Measurements from ENCODE around the gene FAM228B.
"Not testable (repeated sequence)": the region's sequence is repeated elsewhere in the genome, so short reads cannot be mapped to it uniquely, and the experiment has no call there.

FAM228B gene

DNA sequence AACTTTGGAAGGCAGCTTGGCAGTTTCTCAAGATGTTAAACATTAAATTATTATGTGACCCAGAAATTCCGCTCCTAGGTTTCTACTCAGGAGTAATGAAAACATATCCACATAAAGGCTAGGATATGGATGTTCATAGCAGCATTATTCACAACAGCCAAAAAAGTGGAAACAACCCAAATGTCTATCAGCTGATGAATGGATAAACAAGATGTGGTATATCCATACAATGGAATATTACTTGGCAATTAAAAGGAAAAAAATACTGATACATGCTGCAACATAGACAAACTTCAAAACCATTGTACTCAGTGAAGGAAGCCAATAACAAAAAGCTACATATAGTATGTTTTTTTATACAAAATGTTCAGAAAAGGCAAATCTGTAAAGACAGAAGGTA is 39.2 kb downstream of the FAM228B start:
- DNase-seq, result no peak

DNA sequence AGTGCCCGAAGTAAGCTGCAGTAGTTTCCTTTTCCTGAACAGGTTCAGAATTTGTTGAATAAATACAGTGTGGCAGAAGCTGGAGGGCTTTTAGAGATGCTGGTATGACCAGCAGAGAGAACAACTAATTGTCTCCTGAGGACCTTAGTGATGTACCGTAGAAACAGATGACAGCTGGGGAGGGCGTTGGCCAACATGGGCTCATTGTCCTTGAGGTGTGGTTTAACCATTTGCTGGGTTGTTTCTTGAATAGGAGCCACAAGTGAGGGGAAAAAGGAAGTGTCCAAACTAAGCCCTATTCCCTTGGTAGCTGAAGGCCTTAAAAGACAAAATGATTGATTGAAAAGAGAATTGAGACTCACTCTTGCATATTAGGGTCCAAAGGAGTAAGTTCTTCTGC is 39.9 kb downstream of the FAM228B start:
- DNase-seq, result no peak

DNA sequence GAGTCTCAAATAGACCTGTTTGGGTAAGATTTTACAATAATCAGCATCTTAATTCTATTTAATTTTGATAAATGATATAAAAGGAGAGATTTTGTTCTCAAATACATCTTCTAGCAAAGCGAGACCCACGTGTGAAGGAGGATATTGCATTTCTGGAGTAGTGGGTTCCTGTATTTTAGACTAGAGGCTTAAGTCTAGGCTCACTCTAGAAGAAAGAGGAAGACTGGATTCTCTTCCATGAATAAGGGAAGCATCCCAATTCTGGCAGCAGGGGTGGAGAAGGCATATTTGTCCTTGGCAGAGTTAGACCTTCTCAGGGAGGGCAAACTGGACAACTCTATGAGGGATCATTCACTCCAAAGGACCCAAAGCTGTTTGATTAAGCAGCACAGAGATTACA is 40.3 kb downstream of the FAM228B start:
- no peak for DNase-seq

DNA sequence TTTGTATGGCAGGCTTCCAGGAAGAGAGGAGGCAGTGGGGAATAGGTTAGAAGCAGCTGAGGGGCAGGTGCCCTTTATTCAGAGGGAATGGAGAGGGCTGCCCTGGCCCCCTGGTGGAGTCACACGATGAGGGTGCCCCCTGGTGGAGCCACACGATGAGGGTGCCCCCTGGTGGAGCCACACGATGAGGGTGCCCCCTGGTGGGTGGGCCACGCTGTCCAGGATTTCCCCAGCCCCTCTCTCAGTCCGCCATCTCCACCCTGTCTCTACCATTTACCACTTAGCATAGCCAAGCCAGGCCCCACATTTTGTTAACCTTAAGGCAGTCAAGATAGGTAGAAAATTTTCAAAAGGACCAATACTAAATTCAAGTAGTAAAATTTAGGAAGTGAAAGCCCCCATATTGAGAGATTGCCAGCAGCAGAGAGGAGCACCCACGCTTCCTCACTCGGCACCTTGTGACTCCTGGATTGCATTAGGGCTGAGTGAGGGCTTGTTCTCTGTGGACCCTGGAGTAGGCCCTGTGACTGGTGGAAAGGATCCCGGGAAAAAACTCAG is 41.2 kb downstream of the FAM228B start:
- DNase-seq, result no peak

DNA sequence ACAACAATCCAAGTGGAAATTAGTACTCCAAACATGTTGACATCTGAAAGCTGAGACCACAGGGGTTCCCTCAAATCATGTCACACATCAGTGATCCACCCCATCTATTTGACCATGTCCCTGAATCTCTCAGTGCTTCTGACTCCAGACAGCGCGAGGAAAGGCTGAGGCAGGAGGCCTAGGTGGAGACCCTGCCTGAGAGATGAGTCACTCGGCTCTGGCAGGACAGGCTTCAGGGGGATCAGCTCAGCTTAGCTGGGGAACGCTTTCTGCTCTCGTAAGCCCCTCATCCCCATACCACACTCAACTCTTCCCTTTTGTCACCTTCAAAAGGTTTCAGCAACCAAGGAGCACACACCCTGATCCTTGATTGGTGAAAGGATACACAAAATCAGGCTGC is 45.8 kb downstream of the FAM228B start:
- no peak for DNase-seq

DNA sequence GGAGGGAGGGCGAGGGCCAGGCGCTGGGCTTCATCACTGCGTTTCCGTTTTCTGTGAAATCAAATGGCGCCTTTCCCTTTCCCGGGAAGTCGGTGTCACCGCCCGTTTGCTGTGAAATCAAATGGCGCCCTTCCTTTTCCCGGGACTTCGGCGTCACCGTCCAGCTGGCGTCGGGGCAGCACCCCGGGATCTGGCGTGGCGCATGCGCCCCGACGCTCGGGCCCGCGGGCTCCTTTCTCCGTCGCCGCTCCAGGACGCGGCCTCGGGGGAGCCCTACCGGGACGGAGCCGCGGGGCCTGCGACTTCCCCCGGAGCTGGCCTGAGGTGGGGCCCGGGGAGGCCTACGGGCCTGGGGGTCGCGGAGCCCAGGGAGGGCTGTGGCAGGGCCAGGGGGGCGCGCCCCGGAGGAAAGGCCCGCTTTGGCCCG is 51.6 kb downstream of the FAM228B start, which contains the start of gene FAM228A:
Gene FAM228A (plus strand): TSS at position 203 of the 427 bp plus-strand sequence. CDS start 428 bp downstream, outside the sequence.
- DNase-seq, result no peak

DNA sequence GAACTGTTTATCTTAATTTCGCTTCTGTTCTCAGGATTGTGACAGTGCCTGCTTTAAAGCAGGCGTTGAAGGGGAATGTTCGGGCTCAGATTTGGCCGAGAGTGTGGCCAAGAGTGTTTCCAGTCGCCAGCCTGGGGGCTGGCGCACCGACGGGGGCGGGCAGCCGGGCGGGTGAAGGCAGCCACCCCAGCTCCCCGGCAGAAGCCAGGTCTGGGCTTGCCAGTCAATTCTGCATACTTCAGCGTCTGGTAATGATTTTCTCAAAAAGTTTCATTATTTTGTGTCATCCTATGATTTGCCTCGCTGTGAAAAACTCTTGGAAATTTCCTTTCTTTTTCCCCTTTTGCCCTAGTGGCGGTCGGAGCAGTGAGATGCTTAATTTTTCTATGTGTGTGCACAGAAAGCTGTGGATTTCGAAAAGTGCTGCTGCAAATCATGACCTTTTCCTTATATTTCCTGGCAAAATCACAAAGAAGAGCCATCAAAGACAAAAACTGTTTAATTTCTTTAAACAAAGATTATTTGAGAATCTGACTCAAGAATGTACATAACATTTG is 52.4 kb downstream of the FAM228B start:
- no peak for DNase-seq

DNA sequence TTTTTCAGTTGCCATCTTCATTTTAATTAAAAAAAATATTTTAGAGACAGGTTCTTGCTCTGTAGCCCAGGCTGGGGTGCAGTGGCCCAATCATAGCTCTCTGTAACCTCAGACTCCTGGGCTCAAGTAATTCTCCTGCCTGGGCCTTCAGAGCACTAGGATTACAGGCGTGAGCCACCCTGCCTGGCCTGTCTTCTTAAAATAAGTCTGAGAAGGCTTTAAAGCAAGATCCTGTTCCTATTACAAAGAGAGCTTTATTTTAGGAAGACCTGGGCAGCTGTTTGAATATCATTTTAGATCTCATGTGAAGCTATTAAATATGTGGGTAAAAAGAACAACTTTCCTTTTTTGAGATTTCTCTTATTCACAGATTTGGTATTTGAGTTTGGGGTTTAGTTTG is 53.1 kb downstream of the FAM228B start:
- no peak for DNase-seq

DNA sequence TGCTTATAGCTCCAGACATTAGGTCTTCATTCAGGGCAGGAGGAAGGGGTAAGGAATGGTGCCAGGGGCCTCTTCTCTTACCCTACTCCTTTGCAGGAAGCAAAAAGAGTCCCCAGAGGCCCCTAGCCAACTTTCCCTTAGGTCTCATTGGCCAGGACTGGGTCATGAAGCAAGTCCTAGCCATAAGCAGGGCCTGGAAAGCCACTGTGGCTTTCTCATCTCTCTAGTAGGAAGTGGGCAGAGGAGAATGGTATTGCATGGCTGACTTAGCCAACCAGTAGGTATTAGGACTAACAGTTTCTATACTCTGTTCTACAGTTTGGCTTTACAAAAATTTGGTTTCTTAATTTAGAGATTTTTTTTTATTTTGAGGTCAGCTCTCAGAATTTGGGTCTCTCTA is 56.4 kb downstream of the FAM228B start:
- no peak for DNase-seq

DNA sequence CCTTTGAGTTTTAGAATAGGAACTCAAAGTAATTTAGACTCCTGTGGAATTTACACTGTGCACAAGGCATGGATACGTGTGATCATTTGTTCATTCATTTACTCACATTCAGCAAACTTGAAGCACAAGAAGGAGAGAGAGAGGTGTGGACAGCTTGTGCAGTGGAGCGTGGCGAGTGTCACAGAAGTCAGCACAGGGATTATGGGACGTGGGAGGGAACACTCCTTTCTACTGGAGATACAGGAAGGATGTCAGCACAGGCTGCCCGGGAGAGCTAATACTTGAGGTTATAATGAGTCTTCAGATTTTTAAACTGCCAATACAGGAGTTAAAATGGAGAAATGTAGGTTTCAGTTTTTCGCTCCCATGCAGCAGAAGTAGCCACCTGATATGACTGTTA is 58.6 kb downstream of the FAM228B start:
- DNase-seq, result no peak

DNA sequence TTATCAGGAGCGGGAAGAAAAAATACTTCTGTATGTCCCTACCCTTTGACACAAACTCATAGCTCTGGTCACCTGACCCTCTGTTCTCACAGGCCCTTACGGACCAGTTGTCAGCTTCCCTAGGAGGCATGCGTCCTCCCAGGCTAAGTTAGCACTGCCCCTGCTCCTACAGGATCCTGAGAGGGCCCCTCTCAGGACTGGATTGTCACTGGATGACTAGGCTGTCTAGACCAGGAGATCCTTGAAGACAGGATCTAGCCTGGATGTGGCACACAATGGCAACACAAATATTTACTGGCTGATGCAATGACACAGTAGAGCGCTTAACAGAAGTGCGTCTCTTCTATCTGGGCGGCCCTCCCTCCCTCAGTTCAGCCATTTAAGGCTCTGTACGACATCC is 59.2 kb downstream of the FAM228B start:
- DNase-seq, result no peak

DNA sequence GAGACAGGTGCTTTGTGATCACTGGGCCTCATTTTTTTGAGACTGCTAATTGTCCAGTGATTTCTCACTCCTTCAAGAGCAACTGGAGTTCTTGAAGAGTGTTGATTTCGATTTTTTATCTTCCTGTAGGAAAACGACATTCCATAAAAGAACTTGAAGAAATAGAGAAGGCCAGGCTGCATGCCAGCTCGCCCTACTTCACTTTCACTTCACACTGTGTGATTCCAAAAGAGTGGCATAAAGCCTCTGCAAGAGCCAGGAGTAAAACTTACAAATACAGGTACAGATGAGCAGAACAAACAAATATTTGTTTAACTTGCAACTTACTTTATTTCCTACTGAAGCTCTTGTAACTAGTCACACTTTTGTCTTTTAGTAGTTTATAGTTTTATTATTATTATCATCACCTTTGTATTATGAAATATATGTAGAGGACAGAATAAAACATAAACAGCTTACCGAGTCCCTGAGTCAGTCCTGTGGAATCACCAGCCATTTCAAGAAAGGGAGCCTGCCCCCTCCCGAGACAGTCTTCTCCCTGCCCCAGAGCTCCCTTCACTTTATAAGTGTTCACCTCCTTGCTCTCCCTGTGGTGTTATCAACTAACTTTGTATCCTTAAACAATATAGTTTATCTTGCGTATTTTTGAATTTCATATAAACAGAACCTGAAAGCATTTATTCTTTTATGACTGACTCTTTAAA is 60.2 kb downstream of the FAM228B start:
- no peak for DNase-seq

DNA sequence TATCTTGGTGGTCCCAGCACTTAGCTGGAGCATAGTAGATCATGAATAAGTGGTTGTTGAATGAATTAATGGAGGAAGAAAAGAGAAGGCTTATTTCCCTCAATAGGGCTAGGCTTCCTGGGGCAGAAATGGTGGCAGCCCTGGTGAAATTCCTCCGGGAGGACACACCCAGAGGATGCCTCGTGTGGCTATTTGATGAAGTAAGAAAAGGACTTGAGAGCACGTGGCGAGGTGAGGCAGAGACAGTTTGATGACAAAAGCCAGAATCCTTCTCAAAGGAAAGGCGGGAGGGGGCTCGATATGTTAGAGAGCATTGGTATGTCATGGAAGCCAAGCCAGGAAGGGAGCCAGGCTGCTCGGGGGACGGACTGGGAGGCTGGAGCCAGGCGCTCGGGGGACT is 66.3 kb downstream of the FAM228B start:
- DNase-seq, result no peak

DNA sequence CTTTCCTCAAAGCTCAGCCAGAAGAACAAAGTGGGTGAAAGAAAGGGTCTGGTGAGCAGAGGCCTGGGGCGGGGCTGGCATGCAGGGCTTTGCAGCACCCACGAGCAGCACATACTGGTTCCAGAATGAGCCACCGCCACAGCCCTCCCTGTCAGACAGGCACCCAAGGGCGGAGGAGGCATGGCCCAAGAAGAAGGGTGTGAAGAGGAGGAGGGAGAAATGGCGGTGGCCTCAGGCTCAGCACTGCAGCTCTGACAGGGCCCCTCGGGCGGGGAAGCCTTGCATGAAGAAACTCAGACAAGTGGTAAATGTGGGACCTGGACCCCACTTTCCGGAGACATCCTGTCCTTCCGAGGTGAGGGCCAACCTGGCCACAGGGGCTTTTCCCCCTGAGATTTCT is 67.2 kb downstream of the FAM228B start:
- no peak for DNase-seq

DNA sequence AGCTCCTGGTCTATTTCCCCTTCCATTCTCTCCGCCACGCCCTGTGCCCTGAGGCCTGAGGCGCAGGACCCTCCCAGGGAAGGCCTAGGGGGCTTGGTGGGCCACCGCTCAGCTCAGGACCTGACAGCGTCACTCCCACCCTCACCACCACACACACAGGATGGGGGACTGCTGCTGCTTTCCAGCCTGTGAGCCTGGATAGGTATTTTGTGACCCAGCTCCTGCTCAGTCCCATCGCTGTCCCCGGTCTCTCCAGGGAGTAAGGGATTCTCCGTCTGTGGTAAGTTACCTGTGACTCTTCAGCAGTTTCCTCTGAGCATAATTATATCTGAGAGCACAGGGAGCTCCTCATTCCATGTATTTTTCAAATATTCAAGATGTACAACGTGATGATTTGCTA is 67.9 kb downstream of the FAM228B start:
- no peak for DNase-seq

DNA sequence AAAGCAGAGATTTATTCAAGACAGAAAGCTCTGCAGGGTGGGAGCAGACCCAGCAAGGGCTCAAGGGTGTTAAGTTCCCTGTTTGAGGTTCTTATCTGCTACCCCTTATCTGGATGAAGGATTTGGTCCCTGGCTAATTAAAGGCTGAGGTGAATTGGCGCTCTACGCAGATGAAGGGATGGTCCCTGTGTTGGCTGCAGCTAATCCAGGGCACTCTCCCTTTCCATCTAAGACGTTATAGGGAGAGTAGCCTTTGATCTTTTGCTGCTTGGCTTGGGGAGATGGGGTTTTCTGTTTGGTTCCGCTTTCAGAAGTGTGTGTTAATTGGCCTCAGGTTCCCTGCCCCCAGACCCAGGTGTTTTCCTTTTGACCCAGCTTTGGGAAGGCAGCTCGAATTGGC is 68.6 kb downstream of the FAM228B start:
- no peak for DNase-seq

DNA sequence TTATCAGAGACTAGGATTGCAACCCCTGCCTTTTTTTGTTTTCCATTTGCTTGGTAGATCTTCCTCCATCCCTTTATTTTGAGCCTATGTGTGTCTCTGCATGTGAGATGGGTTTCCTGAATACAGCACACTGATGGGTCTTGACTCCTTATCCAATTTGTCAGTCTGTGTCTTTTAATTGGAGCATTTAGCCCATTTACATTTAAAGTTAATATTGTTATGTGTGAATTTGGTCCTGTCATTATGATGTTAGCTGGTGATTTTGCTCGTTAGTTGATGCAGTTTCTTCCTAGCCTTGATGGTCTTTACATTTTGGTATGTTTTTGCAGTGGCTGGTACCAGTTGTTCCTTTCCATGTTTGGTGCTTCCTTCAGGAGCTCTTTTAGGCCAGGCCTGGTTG is 73.9 kb downstream of the FAM228B start:
- DNase-seq, result not testable (repeated sequence)

DNA sequence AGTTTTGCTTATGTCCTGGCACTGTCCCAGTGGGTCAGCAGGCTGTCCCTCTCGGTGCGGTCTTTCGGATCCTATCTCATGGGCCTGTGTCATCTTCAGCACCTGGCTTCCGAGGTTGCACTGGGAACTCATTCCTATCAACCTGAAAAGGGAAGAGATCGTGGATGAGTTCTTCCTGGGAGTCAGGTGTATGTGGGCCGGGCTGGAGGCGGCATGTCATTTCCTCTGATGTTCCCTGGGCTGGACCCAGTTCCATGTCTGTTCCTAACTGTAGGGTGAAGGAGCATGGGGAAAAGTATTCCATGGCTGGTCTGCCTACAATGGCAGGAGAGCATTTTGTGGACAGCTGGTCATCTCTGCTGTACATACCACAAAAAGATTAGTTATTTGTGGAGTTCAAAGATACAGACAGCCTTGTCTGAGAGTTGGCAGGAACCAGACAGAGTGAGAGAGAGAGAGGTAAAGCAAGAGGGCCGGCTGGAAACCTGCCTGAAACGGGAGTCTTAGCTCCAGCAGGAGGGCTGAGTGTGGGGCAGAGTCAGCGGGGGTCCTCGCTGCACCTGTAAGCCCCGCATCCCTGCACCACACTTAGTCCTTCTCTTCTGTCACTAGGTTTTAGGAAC is 76.8 kb downstream of the FAM228B start:
- DNase-seq, result no peak

DNA sequence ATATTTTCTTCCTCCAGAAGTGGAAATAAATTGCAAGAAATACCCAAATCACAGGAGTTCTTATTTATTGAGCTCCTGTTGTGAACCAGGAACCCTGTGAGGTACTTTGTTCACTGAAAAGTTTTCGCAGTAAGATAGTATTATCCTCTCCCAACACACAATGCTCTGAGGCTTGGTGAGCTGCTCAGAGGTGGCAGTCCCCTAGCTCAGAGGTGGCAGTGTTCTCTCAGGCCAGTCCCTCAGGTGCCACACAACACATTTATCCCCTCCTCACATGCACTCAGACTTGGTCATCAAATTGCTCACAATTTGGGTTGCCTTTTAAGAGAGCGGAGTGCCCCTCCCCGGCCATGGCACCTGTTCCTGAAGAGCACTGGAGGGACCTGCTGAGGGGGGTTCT is 77.5 kb downstream of the FAM228B start:
- DNase-seq, result no peak

DNA sequence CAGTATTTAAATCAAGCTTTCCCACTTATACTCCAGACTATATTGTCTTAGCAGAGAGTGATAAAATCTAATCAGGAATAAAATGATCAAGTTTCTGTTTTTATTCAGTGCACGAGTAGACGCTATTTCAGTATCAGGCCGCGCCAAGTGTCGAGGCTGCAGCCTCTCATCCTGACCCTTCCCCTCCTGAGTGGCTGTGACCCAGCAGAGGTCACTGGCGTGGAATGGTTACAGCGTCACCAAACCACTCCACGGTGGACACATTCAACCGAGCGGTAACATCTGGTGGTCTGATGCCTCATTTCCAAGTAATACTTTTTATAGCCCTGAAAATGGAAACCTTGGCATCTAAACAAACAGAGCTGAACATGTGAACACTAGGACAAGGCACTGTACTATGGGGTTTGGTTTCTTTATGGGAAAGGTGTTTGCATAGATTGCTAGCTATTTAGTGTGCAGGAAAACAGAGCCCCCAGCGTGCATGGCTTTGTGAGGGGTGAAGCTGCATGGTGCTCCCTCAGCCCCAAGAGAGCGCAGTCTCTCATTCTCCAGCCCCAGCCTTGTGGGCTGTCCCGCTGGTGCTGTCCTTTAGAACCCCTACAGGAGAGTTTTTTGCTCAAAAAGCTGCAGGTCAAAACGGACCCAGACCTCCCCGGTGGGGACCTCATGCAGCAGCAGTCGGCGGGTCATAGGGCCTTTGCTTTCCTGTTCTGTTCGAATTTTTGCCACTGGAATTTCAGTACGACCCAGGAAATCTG is 79.9 kb downstream of the FAM228B start:
- no peak for DNase-seq

DNA sequence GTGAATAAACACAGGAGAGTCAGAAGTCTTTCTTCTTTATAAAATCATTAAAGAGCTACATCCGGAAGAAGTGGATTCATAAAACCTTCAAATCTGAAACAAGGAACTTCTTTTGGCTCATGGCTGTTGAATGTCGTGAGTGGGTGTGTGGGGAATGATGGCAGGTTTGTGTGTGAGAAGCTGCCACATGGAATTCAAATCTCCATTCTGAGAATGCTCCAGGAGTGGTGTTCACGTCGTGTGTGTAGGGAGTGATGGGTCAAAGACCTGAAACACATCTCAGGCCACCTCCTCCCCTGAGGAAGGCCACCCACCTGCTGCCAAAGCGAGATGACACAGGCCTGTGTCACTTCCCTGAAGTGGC is 80.5 kb downstream of the FAM228B start:
- no peak for DNase-seq

DNA sequence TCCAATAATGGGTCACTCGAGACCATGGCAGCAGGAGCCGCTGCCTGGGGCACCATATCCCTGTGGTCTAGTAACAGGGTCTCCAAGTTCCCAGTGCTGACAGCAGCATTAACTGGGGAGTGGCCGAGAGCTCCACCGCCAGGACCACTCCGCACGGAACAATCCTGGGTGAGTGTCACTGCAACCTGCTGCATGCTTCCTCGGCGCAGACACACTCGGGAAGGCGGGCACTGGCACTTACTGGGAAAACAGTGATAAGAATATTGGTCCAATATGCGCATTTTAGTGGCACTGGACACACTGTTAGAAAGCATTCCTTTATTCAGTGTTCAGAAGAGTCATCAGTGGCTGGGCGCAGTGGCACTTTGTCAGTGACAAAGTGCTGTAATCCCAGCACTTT is 81.2 kb downstream of the FAM228B start:
- DNase-seq, result no peak

DNA sequence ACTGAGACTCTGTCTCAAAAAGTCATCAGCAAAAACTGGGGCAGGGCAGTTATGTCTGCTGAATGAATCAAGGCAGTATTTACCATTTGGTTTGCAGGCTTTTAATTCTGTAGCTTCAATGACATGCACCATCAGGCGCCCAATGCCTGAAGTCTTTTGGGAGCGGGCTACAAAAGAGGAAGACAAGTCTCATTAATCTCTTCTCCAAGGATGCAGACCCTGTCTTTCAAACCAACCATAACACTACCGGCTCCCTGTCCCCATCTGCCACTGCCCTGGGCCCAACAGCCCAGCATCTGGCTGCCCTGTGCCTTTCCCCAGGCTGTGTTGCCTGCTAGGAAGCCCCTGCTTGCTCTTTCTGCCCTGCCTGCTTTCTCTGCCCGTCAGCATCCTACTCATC is 81.9 kb downstream of the FAM228B start:
- no peak for DNase-seq

DNA sequence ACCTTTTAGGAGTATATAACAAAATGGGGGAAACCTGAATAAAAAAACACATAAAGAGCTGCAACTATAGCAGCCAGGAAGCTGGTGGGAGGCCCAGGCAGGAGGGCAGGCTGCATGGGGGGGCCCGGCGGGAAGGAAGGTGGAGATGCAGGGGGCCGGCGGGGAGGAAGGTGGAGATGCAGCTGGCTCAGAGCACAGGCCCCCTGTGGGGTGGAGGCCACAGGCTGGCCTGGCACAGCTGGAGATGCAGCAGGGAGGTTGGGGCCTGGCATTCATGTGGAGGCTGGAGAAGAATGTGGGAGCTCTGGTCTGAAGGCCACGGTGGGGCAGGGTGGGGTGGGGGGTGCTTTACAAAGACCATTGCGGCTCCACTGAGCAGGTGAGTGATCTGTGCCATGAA is 83.0 kb downstream of the FAM228B start:
- DNase-seq, result no peak

Data from NCI-H1092 (cell line).